ENCODE measurements around the gene XBP1. TPM values are rescaled to one million over a fixed set of nuclear protein-coding genes. Genes with fewer than 3 reads are reported as not detected.

The XBP1 gene
- polyA plus RNA-seq, 1 experiment: 205 TPM

- no peak overlapping the region for H3K4me3 ChIP-seq (ENCODE audit: low read depth, low read length)
- no peaks in the 10 kb centered on the region for H3K27me3 ChIP-seq (ENCODE audit: control insufficient read depth, insufficient read depth, low read length)
- H3K9me3 ChIP-seq (ENCODE audit: control insufficient read depth, insufficient read depth, low read length): no peaks in the 10 kb centered on the region; the same call in 1 of the 2 replicates
- ChIA-PET POLR2A (no interaction called here), CTCF (no interaction called here)
- TF ChIP-seq CTCF (IDR thresholded peaks at IDR 0.05; ENCODE audit: low read depth, low read length): no peak
- H3K27ac ChIP-seq (ENCODE audit: low read depth, low read length): no peak overlapping the region
- peak; percentile 10 for DNase-seq (ENCODE audit: low read depth, low spot score)
Observed at GRCh38 chr22:28791841-28792490, 8.4 kb downstream of the XBP1 start.

- no peak for DNase-seq (ENCODE audit: low read depth, low spot score)
- POLR2A ChIA-PET: no interaction called here
- no peak overlapping the region for H3K4me3 ChIP-seq (ENCODE audit: low read depth, low read length)
- CTCF ChIA-PET: interaction anchor here (1.3 kb wide), 1 partner anchor 190 kb away, joined by 4 read pairs; no protein-coding TSS in a partner anchor
- no peaks in the 10 kb centered on the region for H3K27me3 ChIP-seq (ENCODE audit: control insufficient read depth, insufficient read depth, low read length)
- no peaks in the 10 kb centered on the region; the same call in 1 of the 2 replicates for H3K9me3 ChIP-seq (ENCODE audit: control insufficient read depth, insufficient read depth, low read length)
- H3K27ac ChIP-seq (ENCODE audit: low read depth, low read length): no peak overlapping the region
- TF ChIP-seq CTCF (IDR thresholded peaks at IDR 0.05; ENCODE audit: low read depth, low read length): no peak
Observed at GRCh38 chr22:28791124-28791523, 9.2 kb downstream of the XBP1 start.

- ChIA-PET POLR2A (interaction anchor here (0.9 kb wide), 1 partner anchor 10 kb away, joined by 3 read pairs; no protein-coding TSS in a partner anchor), CTCF (no interaction called here)
- H3K9me3 ChIP-seq (ENCODE audit: control insufficient read depth, insufficient read depth, low read length): no peaks in the 10 kb centered on the region; the same call in 1 of the 2 replicates
- no peak overlapping the region for H3K27ac ChIP-seq (ENCODE audit: low read depth, low read length)
- no peak for TF ChIP-seq CTCF (IDR thresholded peaks at IDR 0.05; ENCODE audit: low read depth, low read length)
- H3K27me3 ChIP-seq (ENCODE audit: control insufficient read depth, insufficient read depth, low read length): no peaks in the 10 kb centered on the region
- no peak for DNase-seq (ENCODE audit: low read depth, low spot score)
- no peak overlapping the region for H3K4me3 ChIP-seq (ENCODE audit: low read depth, low read length)
Observed at GRCh38 chr22:28788601-28789000, 11.8 kb downstream of the XBP1 start.

GRCh38 chr22:28783786-28784671 is 16.3 kb downstream of the XBP1 start:
- ChIA-PET POLR2A (interaction anchor here (0.6 to 1.6 kb wide), 4 partner anchors 12 to 70 kb away, joined by 5 to 8 read pairs (median 6); partner anchors contain the start of genes CCDC117 and XBP1), CTCF (interaction anchor here (0.6 to 1.6 kb wide), 3 partner anchors 11 to 183 kb away, joined by 3 to 7 read pairs (median 3); no protein-coding TSS in a partner anchor)
- H3K27ac ChIP-seq (ENCODE audit: low read depth, low read length): peak overlapping the region; percentile 65
- H3K4me3 ChIP-seq (ENCODE audit: low read depth, low read length): no peak overlapping the region
- H3K27me3 ChIP-seq (ENCODE audit: control insufficient read depth, insufficient read depth, low read length): no peaks in the 10 kb centered on the region
- peak; percentile 15 for DNase-seq (ENCODE audit: low read depth, low spot score)
- TF ChIP-seq CTCF (IDR thresholded peaks at IDR 0.05; ENCODE audit: low read depth, low read length): no peak
- no peaks in the 10 kb centered on the region for H3K9me3 ChIP-seq (ENCODE audit: control insufficient read depth, insufficient read depth, low read length)

All from AG04450 (cell line).